HEK293T (cell line): ENCODE measurements around the gene GFY.
A peak's percentile ranks its signal among the peaks of the same experiment; 100 is the strongest.

Source experiments
- CTCF ChIA-PET: fragments of 350-600 bp; formaldehyde crosslinking; extraction: SDS; loops from one replicate; lab custom pipeline; 2021; ENCODE audit warnings: antibody characterized with exemption, inconsistent platforms; lab: Yijun Ruan, JAX
- POLR2A ChIA-PET: fragments of 350-600 bp; formaldehyde crosslinking; extraction: SDS; loops from one replicate; lab custom pipeline; 2020; ENCODE audit warnings: antibody characterized with exemption, inconsistent platforms; lab: Yijun Ruan, JAX
- DNase-seq: peaks from one replicate; pipeline ENCODE4 v3.0.0; 2012; ENCODE audit warnings: mixed read lengths; ENCODE audit errors: extremely low spot score
- ARNT ChIP-seq: fragments of 450-650 bp; IDR thresholded peaks from 2 replicates; pipeline ENCODE4 v1.6.1; 2017; ENCODE audit warnings: mild to moderate bottlenecking
- BHLHE40 ChIP-seq: fragments of 450-650 bp; IDR thresholded peaks from 2 replicates; pipeline ENCODE4 v1.6.1; 2016; ENCODE audit warnings: mild to moderate bottlenecking, moderate library complexity, borderline replicate concordance
- CTBP1 ChIP-seq: fragments of 450-650 bp; IDR thresholded peaks from 2 replicates; pipeline ENCODE4 v1.6.1; 2016; ENCODE audit warnings: borderline replicate concordance
- ELF4 ChIP-seq: fragments of 450-650 bp; IDR thresholded peaks from 2 replicates; pipeline ENCODE4 v1.6.1; 2017; ENCODE audit warnings: antibody characterized with exemption
- FOXA1 ChIP-seq: fragments of 450-650 bp; IDR thresholded peaks from 2 replicates; pipeline ENCODE4 v1.6.1; 2016; ENCODE audit warnings: mild to moderate bottlenecking
- FOXK2 ChIP-seq: fragments of 450-650 bp; IDR thresholded peaks from 2 replicates; pipeline ENCODE4 v1.6.1; 2016; ENCODE audit warnings: mild to moderate bottlenecking
- FOXM1 ChIP-seq: fragments of 450-650 bp; IDR thresholded peaks from 2 replicates; pipeline ENCODE4 v1.6.1; 2017; ENCODE audit warnings: mild to moderate bottlenecking, borderline replicate concordance
- HDGF ChIP-seq: fragments of 450-650 bp; IDR thresholded peaks from 2 replicates; pipeline ENCODE4 v1.6.1; 2017; ENCODE audit warnings: antibody characterized with exemption, borderline replicate concordance
- L3MBTL2 ChIP-seq: fragments of 450-650 bp; conservative IDR thresholded peaks from 2 replicates; pipeline ENCODE4 v1.6.1; 2016; ENCODE audit warnings: mild to moderate bottlenecking
- LEF1 ChIP-seq: fragments of 450-650 bp; IDR thresholded peaks from 2 replicates; pipeline ENCODE4 v1.6.1; 2017; ENCODE audit warnings: mild to moderate bottlenecking, borderline replicate concordance
- NFRKB ChIP-seq: fragments of 450-650 bp; IDR thresholded peaks from 2 replicates; pipeline ENCODE4 v1.6.1; 2016; ENCODE audit warnings: mild to moderate bottlenecking, moderate library complexity
- SP1 ChIP-seq: fragments of 450-650 bp; IDR thresholded peaks from 2 replicates; pipeline ENCODE4 v1.6.1; 2017
- SUZ12 ChIP-seq: fragments of 450-650 bp; IDR thresholded peaks from 2 replicates; pipeline ENCODE4 v1.6.1; 2016; ENCODE audit warnings: mild to moderate bottlenecking
- TARDBP ChIP-seq: fragments of 450-650 bp; IDR thresholded peaks from 2 replicates; pipeline ENCODE4 v1.6.1; 2016
- ZNF384 ChIP-seq: fragments of 450-650 bp; IDR thresholded peaks from 2 replicates; pipeline ENCODE4 v1.6.1; 2016
- TF ChIP-seq, protein P1 (sequence below): fragments of 450-650 bp; IDR thresholded peaks from 2 replicates; pipeline ENCODE4 v1.6.1; 2016

The GFY gene

GRCh38 chr19:49441210-49441959 is 16.2 kb downstream of the GFY start, which contains the start of gene SLC17A7:
Gene SLC17A7, minus strand, starts transcription at chr19:49441527. Its CDS starts 148 bp downstream, at chr19:49441379.
- CTCF ChIA-PET = interaction anchor here (0.8 to 1.0 kb wide), 2 partner anchors 50 to 216 kb away, joined by 3 to 4 read pairs; no protein-coding TSS in a partner anchor
- POLR2A ChIA-PET = interaction anchor here (1.1 to 3.1 kb wide), 5 partner anchors 10 to 235 kb away, joined by 3 to 20 read pairs (median 6); partner anchors contain the start of genes ALDH16A1, GFY and PIH1D1
- peak; percentile 84 for DNase-seq

GRCh38 chr19:49441960-49442350 is 16.8 kb downstream of the GFY start:
- POLR2A ChIA-PET = interaction anchor here (1.1 to 3.1 kb wide), 5 partner anchors 10 to 234 kb away, joined by 3 to 20 read pairs (median 6); partner anchors contain the start of genes ALDH16A1, GFY and PIH1D1
- no peak for DNase-seq

More at GRCh38 chr19:49441210-49441959, 16.2 kb downstream of the GFY start, which contains the start of gene SLC17A7:
- TF ChIP-seq CTBP1 = no peak
- TF ChIP-seq ELF4 = no peak
- TF ChIP-seq LEF1 = no peak
- TF ChIP-seq NFRKB = no peak
- no peak for TF ChIP-seq FOXA1
- no peak for TF ChIP-seq ARNT
- TF ChIP-seq FOXK2 = no peak
- TF ChIP-seq TARDBP = no peak
- TF ChIP-seq ZNF384 = no peak
- TF ChIP-seq SUZ12 = no peak
- TF ChIP-seq, protein P1, sequence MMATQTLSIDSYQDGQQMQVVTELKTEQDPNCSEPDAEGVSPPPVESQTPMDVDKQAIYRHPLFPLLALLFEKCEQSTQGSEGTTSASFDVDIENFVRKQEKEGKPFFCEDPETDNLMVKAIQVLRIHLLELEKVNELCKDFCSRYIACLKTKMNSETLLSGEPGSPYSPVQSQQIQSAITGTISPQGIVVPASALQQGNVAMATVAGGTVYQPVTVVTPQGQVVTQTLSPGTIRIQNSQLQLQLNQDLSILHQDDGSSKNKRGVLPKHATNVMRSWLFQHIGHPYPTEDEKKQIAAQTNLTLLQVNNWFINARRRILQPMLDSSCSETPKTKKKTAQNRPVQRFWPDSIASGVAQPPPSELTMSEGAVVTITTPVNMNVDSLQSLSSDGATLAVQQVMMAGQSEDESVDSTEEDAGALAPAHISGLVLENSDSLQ = no peak
- TF ChIP-seq BHLHE40 = no peak
- no peak for TF ChIP-seq HDGF
- TF ChIP-seq L3MBTL2 = no peak
- no peak for TF ChIP-seq SP1

GRCh38 chr19:49442354-49442753 is 17.2 kb downstream of the GFY start:
- DNase-seq = no peak
- CTCF ChIA-PET = interaction anchor here (0.8 to 1.5 kb wide), 4 partner anchors 9 to 217 kb away, joined by 3 to 4 read pairs (median 4); partner anchors contain the start of genes ALDH16A1 and PIH1D1
- POLR2A ChIA-PET = interaction anchor here (0.5 to 3.1 kb wide), 6 partner anchors 9 to 234 kb away, joined by 3 to 20 read pairs (median 5); partner anchors contain the start of genes ALDH16A1, GFY and PIH1D1
- TF ChIP-seq, protein P1 = no peak
- TF ChIP-seq NFRKB (no peak), FOXM1 (no peak), SP1 (no peak), FOXK2 (no peak), SUZ12 (no peak), ZNF384 (no peak), ARNT (no peak), ELF4 (no peak), HDGF (no peak), L3MBTL2 (no peak), CTBP1 (no peak), BHLHE40 (no peak)

More at GRCh38 chr19:49441960-49442350, 16.8 kb downstream of the GFY start:
- TF ChIP-seq ELF4 (no peak), NFRKB (no peak), ZNF384 (no peak), LEF1 (no peak), TARDBP (no peak), FOXA1 (no peak), BHLHE40 (no peak)
- TF ChIP-seq, protein P1 = no peak
- CTCF ChIA-PET = interaction anchor here (0.8 to 1.5 kb wide), 3 partner anchors 10 to 217 kb away, joined by 4 read pairs; partner anchors contain the start of gene PIH1D1

GRCh38 chr19:49442771-49443365 is 17.7 kb downstream of the GFY start:
- ChIA-PET POLR2A (interaction anchor here (0.5 to 3.1 kb wide), 5 partner anchors 9 to 233 kb away, joined by 3 to 20 read pairs (median 4); partner anchors contain the start of genes GFY and PIH1D1), CTCF (interaction anchor here (0.9 to 1.5 kb wide), 4 partner anchors 9 to 28 kb away, joined by 3 to 5 read pairs (median 4); partner anchors contain the start of genes ALDH16A1 and PIH1D1)
- TF ChIP-seq, protein P1 = no peak
- no peak for TF ChIP-seq ELF4
- no peak for TF ChIP-seq SUZ12
- no peak for TF ChIP-seq TARDBP
- TF ChIP-seq FOXK2 = no peak
- TF ChIP-seq LEF1 = no peak
- no peak for TF ChIP-seq HDGF
- no peak for TF ChIP-seq ZNF384
- no peak for TF ChIP-seq CTBP1
- no peak for TF ChIP-seq NFRKB
- TF ChIP-seq BHLHE40 = no peak
- DNase-seq = peak; percentile 86
